D721Med (cell line): ENCODE data around the gene EEFSEC.

ENCODE experiments used
- DNase-seq: peaks from one replicate; pipeline ENCODE4 v3.0.0; 2011; ENCODE audit warnings: low spot score; ENCODE audit not compliant: insufficient read length
- FAIRE-seq: peaks from 2 replicates; lab custom pipeline; 2011; peaks lifted over from hg19 to GRCh38; lab: Jason Lieb, UNC
- TF ChIP-seq, protein P1 (sequence below): IDR thresholded peaks from 2 replicates; pipeline ENCODE4 v1.5.1; 2012; ENCODE audit warnings: mild to moderate bottlenecking, control low read depth; ENCODE audit not compliant: insufficient read depth; ENCODE audit errors: missing control alignments

Gene EEFSEC

DNA sequence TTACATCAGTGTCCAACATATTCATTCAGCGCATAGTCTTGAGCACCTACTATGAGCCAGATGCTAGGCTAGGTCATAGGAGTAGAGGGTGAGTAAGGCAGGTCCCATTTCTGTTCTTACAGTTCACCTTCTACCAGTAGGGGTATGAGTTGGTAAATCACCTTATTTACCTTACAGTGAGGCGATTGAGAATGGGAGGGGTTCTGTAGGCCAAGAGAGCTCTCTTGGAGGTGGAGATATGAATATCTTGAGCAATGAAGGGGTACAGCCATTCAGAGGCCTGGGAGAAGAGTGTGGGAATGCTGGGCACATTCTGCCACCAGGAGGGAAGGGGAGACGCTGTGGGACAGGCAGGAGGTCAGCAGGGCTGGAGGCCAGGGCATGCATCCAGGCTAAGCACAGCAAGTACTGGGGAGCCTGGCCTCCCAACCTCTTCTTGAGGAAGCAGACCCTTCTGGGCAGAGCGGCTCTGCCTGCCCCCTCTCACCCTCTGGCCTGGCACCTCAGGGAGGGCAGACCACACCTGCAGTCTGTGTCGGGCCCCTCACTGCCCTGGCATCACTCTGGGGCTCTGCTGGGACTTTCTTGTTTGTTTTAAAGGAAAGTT is 123.4 kb downstream of the EEFSEC start:
- TF ChIP-seq, protein P1, sequence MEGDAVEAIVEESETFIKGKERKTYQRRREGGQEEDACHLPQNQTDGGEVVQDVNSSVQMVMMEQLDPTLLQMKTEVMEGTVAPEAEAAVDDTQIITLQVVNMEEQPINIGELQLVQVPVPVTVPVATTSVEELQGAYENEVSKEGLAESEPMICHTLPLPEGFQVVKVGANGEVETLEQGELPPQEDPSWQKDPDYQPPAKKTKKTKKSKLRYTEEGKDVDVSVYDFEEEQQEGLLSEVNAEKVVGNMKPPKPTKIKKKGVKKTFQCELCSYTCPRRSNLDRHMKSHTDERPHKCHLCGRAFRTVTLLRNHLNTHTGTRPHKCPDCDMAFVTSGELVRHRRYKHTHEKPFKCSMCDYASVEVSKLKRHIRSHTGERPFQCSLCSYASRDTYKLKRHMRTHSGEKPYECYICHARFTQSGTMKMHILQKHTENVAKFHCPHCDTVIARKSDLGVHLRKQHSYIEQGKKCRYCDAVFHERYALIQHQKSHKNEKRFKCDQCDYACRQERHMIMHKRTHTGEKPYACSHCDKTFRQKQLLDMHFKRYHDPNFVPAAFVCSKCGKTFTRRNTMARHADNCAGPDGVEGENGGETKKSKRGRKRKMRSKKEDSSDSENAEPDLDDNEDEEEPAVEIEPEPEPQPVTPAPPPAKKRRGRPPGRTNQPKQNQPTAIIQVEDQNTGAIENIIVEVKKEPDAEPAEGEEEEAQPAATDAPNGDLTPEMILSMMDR: no peak
- FAIRE-seq (no peak), DNase-seq (no peak)

DNA sequence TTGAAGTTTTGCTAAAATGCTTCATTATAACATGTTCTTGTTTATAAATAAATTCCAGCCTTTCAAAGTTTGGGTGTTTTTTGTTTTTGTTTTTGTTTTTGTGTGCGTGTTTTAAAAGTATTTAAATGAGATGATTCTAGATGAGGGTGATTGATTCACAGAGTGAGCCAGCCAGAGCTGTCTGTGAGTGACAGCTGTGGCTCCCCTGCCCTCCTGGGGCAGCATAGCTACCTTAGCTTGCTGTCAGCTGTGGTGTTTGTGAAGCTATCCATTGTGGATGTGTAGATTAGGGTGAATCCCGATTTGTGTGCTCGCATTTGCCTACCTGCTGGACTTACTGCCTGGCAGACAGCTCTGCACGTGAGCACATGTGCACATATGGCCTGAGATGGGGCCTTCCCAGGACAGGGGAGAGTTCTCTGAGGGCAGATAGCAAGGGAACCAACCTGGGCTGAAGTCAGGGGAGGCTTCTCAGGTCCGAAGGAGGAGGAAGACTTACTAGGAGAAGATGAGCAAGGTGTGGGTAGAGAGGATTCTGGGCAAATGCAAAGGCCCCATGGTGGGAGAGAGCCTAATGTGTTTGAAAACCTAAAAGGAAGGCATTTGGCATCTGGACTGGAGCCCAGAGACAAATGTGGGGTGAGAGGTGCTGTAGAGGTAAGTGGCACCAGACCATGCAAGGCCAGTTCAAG is 124.2 kb downstream of the EEFSEC start:
- DNase-seq (no peak), FAIRE-seq (no peak)
- TF ChIP-seq, protein P1: no peak

DNA sequence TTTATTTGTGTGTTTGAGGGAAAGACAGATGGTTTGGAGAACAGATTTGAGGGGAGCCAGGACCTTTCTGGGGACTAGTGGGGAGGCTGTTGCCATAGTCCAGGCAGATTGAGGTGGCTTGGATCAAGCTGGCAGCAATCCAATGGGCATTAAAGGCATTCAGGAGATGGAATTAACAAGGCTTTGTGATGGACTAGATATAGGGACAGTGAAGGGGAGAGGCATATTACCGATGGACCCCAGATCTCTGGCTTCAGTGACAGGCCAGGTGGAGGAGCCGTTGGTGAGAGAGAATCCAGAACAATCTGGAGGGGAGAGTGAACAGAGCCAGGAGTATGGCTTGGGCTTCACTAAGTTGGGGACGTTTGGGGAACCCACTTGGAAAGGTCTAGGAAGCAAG is 124.8 kb downstream of the EEFSEC start:
- TF ChIP-seq, protein P1: no peak
- FAIRE-seq (no peak), DNase-seq (no peak)

DNA sequence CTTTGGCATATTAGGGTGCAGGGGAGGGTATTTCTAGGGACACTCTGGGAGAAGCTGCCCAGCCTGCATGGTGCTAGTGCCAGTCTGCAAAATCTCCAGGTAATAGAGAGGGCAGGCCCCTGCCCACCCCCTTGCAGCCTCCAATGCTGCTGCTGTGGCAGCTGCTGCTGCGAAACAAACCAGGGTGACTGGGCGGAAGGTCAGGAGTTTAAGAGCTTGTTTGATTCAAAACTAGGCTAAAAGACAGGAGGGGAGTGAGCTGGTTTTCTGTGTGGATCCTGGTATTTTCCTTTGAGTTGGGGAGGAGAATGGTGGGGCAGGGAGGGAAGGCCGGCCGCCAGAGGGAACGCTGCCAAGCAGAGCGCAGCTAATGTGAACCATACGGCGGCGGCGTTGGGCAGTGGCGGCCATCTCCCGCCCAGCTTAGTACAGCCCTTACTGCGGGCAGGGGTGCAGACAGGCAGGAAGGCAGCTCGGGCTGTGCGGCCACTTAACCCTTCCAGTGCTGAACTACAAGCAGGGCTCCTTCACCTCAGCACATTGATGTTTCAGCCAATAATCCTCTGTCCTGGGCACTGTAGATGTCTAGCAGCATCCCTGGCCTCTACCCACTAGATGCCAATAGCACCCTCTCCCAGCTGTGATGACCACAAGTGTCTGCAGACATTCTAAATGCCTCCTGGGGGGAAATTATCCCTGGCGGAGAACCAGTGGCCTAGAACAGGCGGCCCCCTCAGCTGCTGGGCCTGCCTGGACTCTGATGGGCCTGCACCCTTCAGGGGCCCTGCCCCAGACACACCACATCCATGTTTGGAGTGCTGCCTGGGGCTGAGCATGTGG is 125.7 kb downstream of the EEFSEC start:
- FAIRE-seq (no peak), DNase-seq (no peak)
- TF ChIP-seq, protein P1: no peak

DNA sequence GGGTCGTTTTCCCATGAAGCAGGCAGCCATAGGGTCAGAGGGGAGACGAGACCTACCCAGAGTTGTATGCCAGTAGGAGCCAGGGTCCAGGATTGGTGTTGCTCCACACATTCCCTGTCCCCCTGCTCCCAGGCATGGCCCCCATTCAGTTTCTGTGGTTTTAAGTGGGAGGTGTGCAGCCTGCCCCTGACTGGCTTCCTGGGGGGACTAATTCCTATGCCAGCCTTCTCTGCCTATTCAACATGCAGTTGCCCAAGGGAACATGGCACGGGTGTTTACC is 126.3 kb downstream of the EEFSEC start:
- no peak for DNase-seq
- TF ChIP-seq, protein P1: no peak
- FAIRE-seq: no peak

DNA sequence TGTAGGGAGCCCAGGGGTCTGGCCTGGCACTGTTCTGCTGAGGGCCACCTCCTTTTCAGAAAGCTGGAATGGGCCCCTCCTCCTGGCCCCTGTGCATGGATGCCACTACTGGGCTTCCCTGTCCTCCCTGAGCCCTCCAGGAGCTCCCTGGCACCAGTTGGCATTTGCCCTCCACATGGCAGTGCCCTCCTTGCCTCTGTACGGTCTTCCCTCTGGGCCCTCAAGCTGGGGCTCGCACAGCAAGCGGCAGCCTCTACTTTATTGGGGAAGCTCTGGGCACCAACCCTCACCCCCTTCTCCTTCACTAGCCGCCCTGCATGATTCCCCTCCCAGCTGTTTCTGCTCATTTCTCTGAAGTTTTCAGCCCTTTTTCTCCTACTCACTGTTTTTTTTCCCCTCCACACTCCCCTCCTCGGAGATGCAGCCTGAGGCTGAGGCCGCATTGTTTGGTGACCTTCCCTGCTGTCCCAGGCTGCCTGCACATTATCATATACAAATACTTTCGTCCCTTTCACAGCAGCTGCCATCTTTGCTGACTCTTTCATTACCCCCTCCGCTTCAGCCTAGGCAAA is 127.3 kb downstream of the EEFSEC start:
- no peak for DNase-seq
- FAIRE-seq: no peak
- TF ChIP-seq, protein P1: no peak
